Hindlimb muscle (tissue), 1 donor: ENCODE results near the gene MTERF1. TPM values are rescaled to one million over a fixed set of nuclear protein-coding genes. Genes with fewer than 3 reads are reported as not detected.
"Not testable (repeated sequence)": the region's sequence is repeated elsewhere in the genome, so short reads cannot be mapped to it uniquely, and the experiment has no call there.

ENCODE experiments used
- DNase-seq: peaks from one replicate; pipeline ENCODE4 v3.0.0-alpha.2; 2013
- polyA plus RNA-seq: library from polyadenylated mRNA; unstranded; fragments of 120-200 nt; gene quantifications from one replicate; pipeline ENCODE4 v1.2.1, GENCODE V29; 2013; ENCODE audit not compliant: insufficient read length

MTERF1 gene
- polyA plus RNA-seq, 1 donor = 8.4 TPM

DNA sequence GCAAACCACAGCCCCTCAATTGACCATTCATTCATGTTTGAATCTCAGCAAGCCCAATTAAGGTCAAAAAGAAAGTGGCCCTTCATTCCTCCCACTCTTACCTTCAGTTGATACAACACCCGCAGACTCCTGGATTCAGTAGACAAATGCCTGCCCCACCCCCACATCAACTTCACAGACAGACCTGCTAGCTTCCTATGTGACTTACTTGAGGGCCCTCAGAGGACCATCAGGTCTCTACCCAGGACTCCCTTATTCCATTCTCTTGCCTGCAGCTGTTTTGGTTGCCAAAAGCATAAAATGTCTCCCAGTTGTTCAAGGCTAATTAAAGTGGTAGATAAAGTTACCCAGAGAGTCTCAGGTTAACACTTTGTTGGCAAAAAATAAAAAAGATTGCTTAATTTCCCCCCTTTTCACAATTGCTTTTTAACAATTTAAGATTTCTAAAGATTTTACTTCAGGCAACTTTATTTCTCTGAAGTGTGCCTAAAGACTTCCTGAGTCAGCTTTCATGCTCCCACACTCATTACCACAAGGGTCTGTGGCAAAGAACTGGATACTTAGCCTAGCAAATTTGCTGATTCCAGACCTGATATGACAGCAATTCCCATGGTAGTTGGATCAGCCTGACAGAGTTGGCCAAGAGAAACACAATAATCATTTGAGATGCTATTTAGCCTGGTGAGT lies 3.3 kb upstream of the MTERF1 start:
- DNase-seq = no peak

DNA sequence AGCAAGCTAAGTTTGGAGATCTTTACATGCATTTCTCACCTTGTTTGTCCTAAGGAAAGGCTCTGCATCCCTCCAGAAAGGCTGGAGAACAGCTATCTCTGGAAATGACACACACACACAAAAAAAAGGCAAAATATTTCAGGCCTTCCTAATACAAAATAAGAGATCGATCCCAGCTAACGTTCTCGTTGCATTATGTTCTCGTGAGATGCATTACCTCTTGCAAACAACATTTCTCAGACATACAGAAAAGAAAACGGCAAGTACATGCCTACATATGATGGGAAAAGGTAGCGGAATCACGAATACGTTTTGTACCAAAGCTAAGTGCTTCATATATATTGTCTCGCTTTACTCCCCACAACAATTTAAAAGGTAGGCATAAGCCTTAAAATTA lies 488 bp downstream of the MTERF1 start:
- no peak for DNase-seq

DNA sequence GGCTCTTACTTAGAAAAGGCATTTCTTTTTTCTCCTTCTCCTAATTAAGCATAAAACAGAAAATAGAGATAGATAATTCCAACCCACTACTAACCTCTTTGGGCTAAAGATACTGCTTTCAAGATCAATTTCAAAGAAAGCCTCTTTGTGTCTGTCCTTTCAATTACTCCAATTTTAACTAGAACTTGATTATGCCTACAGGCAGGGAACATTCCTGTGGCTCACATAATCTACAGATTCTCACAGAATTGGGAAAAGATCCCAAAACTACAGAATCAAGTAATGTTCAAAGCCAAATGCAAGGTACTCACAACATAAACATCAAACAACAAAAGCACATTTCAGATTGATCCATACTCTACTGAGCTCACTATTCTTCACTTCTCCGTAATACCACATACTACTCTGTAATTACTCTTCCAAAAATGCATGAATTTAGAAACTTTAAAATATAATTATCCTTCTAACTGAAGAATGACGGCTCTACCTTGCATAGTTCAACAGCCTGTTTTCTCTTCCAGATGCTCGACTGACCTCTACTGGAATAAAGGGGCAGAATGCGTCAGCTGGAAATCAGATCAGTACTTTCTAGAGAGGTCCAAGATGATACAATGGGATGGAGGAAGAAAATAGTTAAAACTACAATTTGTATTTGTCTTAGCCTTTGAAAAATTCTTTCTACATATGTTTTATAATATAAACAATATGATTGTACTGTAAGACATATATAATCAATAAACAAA lies 3.9 kb downstream of the MTERF1 start:
- no peak for DNase-seq

GRCh38 chr7:91875851-91876250 lies 4.7 kb downstream of the MTERF1 start:
- no peak for DNase-seq

DNA sequence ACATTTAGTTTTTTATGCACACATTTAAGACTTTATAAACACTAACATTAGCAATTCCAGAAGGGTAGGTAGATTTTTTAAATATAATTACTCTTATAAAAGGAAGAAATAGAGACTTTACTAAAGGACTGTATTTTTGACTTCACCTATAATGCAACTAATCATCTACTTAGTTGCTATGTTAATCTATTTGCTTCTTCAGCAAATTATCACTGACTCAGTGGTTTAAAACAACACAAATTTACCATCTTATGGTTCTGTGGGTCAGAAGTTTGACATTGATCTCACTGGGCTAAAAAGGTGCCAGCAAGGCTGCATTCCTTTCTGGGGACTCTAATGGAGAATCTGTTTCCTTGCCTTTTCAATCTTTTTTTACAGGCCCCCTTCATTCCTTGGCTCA lies 7.6 kb downstream of the MTERF1 start:
- DNase-seq = no peak

GRCh38 chr7:91872069-91872468 lies 8.4 kb downstream of the MTERF1 start:
- DNase-seq = no peak

DNA sequence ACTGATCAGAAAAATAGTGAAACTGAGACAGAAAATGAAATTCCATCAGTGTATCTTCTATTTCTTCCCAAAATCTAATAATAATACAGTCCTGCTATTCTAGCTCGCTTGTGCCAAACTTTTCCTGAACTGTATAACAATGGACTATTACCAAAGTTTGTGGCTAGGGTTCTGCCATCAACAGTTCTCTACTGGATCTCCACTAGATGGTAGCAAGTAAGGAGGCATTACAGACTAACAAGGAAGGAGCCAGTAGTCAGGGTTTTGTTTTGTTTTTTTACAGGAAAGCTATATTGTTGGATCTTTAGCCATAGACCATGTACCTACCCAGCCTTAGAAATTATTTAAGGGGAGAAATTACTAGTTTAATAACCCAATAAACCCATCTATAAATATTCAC lies 10.8 kb downstream of the MTERF1 start:
- no peak for DNase-seq

GRCh38 chr7:91866599-91867148 lies 13.8 kb downstream of the MTERF1 start:
- no peak for DNase-seq

DNA sequence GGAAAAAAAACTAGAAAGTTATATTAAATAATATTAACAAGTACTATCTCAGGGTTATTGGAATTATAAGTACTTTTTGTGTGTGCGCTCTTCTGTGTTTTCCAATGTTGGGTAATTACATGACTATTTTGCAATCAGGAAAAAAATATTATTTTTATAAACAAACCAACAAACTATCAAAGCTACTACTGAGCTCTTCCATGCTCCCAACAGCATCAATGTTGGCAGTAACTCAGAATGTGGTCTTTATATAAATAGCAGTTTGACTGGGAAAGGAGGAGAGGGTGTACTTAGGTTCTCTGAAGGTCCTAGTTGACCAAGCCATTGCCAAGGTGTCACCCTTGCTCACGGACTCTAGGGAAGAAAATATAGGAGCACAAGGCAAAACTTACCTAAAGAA lies 15.0 kb downstream of the MTERF1 start:
- no peak for DNase-seq

GRCh38 chr7:91864604-91865003 lies 15.9 kb downstream of the MTERF1 start:
- DNase-seq = not testable (repeated sequence)

DNA sequence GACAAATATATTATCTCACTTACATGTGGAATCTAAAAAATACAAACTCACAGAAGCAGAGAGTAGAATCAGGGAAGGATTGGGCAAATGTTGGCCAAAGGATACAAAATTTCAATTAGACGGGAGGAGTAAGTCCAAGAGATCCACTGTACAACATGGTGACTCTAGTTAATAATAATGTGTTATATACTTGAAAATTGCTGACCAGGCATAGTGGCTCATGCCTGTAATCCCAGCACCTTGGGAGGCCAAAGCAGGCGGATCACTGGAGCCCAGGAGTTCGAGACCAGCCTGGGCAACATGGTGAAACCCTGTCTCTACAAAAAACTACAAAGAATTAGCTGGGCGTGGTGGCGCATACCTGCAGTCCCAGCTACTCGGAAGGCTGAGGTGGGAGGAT lies 16.4 kb downstream of the MTERF1 start:
- no peak for DNase-seq

DNA sequence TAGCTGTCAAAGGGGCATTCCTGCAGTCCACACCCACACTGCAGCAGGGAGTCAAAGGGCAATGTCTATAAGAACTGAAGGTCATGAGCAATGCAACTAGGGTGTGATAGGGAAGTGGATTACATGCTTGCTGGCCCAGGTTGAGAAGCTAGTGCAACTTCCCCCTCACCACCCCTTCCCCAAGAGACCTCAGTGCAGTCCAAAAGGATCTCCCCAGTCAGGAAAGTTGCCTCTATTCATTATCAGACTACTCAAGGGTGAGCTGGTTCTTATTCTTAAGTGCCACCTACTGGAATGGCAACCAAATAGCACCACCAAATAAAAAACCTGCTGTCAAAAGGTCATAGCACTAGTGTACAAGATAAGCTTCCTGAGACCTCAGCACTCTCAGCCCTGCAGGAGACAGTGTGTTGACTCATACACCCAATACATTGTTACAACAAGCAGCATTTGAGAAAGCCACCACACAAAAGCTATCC lies 28.2 kb downstream of the MTERF1 start:
- DNase-seq = no peak

DNA sequence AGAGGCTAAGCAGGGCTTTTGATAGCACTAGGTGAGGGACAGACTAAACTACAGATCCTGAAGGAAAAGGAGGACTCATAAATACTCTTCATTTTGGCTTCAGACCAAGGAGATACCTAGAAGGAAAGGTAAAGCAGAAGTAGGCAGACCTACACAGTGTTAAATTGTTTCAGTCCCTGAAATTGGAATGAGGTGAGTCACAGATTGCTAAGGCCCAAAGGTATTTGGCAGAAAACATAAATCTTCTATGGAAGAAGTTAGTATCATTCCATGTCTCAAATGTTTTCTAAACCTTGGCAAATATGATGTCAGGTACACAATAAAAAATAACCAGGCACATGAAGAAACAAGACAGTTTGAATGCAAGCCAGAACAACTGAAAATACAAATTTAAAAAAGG lies 30.0 kb downstream of the MTERF1 start:
- DNase-seq = no peak

DNA sequence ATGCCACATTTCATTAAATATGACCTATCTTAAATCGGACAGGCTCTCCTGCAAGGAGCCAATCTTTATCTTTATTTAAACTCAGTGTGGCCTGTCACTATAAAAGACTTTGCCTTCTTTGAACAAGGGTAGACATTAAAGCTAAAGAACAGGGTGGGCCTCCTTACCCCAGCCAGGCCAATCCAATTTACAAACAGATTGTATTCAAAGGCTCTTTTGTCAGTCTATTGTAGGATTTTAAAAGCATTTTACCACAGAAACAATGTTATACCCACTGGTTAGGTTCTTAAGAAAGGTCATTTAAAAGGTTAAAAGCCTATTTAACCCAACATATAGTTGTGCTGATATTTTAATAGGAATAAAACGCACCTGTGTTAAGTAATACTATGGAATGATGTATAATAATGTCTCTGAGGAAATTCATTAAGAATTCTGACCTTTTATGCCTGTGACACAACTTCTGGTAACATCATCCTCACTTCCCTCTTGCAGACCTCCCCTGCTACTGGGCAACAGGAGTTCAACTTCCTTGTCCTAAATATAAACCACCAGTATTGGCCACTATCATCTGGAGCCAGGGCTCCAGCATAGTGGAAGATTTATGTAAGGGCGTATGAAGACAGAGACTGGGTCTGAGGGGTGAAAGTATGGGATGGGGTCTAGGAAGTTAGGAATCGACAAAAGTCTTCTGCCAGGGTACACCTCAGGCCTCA lies 32.5 kb downstream of the MTERF1 start:
- DNase-seq = no peak

- DNase-seq = no peak
Observed at GRCh38 chr7:91847231-91847630, 33.3 kb downstream of the MTERF1 start.

DNA sequence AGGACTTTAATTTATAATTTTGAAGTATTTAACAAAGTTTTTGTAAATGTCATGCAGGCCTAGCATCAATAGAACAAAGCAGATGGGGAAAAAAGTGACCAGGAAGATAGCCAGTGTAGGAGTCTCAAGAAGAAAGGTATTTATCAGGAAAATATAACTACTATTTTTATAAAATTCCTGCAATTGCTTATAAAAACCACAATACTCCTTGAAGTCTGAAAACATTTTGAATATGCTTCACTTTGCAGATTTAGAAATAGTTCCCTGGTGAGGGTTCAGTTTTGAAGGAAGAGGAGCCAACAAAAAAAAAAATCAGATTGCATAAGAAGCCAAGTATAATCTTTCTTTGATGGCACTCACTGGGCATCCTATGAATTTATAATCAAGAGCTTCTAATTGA lies 34.1 kb downstream of the MTERF1 start:
- DNase-seq = no peak

- no peak for DNase-seq
Observed at GRCh38 chr7:91843831-91844230, 36.7 kb downstream of the MTERF1 start.

- DNase-seq = no peak
Observed at GRCh38 chr7:91838439-91838838, 42.1 kb downstream of the MTERF1 start.

GRCh38 chr7:91837397-91838070 lies 43.0 kb downstream of the MTERF1 start:
- DNase-seq = no peak

- no peak for DNase-seq
Observed at GRCh38 chr7:91835826-91836368, 44.6 kb downstream of the MTERF1 start.

DNA sequence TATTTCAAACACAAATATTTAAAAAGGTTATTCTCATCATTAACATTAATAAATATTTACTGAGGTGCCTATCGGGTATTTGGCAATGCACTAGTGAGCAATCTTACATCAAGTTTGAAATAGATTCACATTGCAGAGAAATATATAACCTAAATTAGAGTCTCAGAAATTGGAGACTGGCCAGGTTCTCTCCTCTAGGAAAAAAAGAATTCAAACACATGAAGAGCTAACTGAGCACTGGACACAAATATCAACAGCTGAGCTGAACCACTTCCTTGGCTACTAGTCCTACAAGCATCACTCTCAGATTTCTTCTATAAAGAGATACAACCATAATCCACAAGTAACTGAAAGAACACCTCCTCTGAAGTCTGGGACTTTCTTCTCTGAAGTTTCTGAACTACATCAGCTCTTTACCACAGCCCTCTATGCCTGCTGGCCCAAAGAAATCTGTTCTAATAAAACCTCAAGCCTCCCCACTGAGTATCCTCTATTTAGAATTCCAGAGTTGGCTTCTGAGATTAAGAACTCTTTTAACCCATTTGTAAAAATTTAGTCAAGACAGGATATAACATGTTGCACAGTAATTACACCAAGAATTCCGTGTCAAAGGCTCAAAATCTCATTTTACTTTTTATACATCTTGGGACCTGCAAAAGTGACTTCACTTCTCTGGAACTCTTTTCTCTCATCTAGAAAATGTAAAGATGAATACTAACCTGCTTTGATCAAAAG lies 45.2 kb downstream of the MTERF1 start:
- no peak for DNase-seq
